Neural progenitor cell (in vitro differentiated cells): ENCODE data around the gene GRIFIN. TPM values are rescaled to one million over a fixed set of nuclear protein-coding genes. Genes with fewer than 3 reads are reported as not detected.

Source experiments
- DNase-seq: peaks from one replicate; pipeline ENCODE4 v3.0.0-alpha.2; 2016; ENCODE audit warnings: low spot score
- H2AFZ ChIP-seq: fragments of 200-600 bp; sonication (generic); replicated peaks from 2 replicates; pipeline ENCODE4 v1.6.1; 2016; ENCODE audit warnings: antibody characterized with exemption
- H3F3A ChIP-seq: fragments of 200-600 bp; sonication (generic); 2 replicates; pipeline ENCODE4 v1.6.1; 2016; ENCODE audit warnings: antibody characterized with exemption, low read depth
- H3K27ac ChIP-seq: fragments of 200-600 bp; sonication (generic); 2 replicates; pipeline ENCODE4 v1.5.1; 2016; ENCODE audit warnings: mild to moderate bottlenecking
- H3K27me3 ChIP-seq: fragments of 200-600 bp; sonication (generic); 2 replicates; pipeline ENCODE4 v1.6.1; 2016; ENCODE audit warnings: mild to moderate bottlenecking, moderate library complexity
- H3K36me3 ChIP-seq: fragments of 200-600 bp; sonication (generic); 2 replicates; pipeline ENCODE4 v1.5.1; 2016
- H3K4me1 ChIP-seq: fragments of 200-600 bp; sonication (generic); 2 replicates; pipeline ENCODE4 v1.6.1; 2016; ENCODE audit warnings: mixed run types
- H3K4me2 ChIP-seq: fragments of 200-600 bp; sonication (generic); 2 replicates; pipeline ENCODE4 v1.6.1; 2016
- H3K4me3 ChIP-seq: fragments of 200-600 bp; sonication (generic); 2 replicates; pipeline ENCODE4 v1.5.1; 2016
- H3K79me2 ChIP-seq: fragments of 200-600 bp; sonication (generic); 2 replicates; pipeline ENCODE4 v1.6.1; 2016; ENCODE audit warnings: low read depth
- H3K9ac ChIP-seq: fragments of 200-600 bp; sonication (generic); 2 replicates; pipeline ENCODE4 v1.6.1; 2016
- H3K9me3 ChIP-seq: fragments of 200-600 bp; sonication (generic); 2 replicates; pipeline ENCODE4 v1.5.1; 2016; ENCODE audit warnings: low read depth
- H4K20me1 ChIP-seq: fragments of 200-600 bp; sonication (generic); 2 replicates; pipeline ENCODE4 v1.6.1; 2016; ENCODE audit warnings: low read depth
- H3K27ac Mint-ChIP-seq: 3 replicates; pipeline ENCODE4 v1.8.0; 2021; ENCODE audit warnings: mixed read lengths
- H3K27me3 Mint-ChIP-seq: 2 replicates; pipeline ENCODE4 v1.8.0; 2022; ENCODE audit warnings: low read depth, mild to moderate bottlenecking, inconsistent platforms, moderate library complexity, mixed read lengths; ENCODE audit not compliant: insufficient read depth
- H3K36me3 Mint-ChIP-seq: 3 replicates; pipeline ENCODE4 v1.8.0; 2021; ENCODE audit warnings: mixed read lengths
- H3K4me1 Mint-ChIP-seq: 3 replicates; pipeline ENCODE4 v1.8.0; 2021; ENCODE audit warnings: mixed read lengths
- H3K4me3 Mint-ChIP-seq: 3 replicates; pipeline ENCODE4 v1.8.0; 2021; ENCODE audit warnings: mild to moderate bottlenecking, moderate library complexity, mixed read lengths
- H3K9me3 Mint-ChIP-seq: 3 replicates; pipeline ENCODE4 v1.8.0; 2020; ENCODE audit warnings: mixed read lengths
- EZH2 ChIP-seq: fragments of 200-600 bp; sonication (generic); IDR thresholded peaks from 2 replicates; pipeline ENCODE4 v1.6.1; 2017; ENCODE audit warnings: antibody characterized with exemption, mild to moderate bottlenecking, moderate library complexity
- EZH2phosphoT487 ChIP-seq: fragments of 200-600 bp; sonication (generic); IDR thresholded peaks from 2 replicates; pipeline ENCODE4 v1.6.1; 2017; ENCODE audit warnings: antibody characterized with exemption
- total RNA-seq: library from RNA; depleted of rRNA; stranded (reverse); fragments of >200 nt; gene quantifications from 2 replicates; pipeline ENCODE4 v1.2.3, GENCODE V29; 2015; ENCODE audit warnings: low replicate concordance
- TF ChIP-seq, protein P1 (sequence below): fragments of 200-600 bp; sonication (generic); IDR thresholded peaks from 2 replicates; pipeline ENCODE4 v1.5.1; 2017; ENCODE audit warnings: antibody characterized with exemption, mild to moderate bottlenecking

GRIFIN gene
- total RNA-seq, 1 donor from 2014 or later, result not detected

DNA sequence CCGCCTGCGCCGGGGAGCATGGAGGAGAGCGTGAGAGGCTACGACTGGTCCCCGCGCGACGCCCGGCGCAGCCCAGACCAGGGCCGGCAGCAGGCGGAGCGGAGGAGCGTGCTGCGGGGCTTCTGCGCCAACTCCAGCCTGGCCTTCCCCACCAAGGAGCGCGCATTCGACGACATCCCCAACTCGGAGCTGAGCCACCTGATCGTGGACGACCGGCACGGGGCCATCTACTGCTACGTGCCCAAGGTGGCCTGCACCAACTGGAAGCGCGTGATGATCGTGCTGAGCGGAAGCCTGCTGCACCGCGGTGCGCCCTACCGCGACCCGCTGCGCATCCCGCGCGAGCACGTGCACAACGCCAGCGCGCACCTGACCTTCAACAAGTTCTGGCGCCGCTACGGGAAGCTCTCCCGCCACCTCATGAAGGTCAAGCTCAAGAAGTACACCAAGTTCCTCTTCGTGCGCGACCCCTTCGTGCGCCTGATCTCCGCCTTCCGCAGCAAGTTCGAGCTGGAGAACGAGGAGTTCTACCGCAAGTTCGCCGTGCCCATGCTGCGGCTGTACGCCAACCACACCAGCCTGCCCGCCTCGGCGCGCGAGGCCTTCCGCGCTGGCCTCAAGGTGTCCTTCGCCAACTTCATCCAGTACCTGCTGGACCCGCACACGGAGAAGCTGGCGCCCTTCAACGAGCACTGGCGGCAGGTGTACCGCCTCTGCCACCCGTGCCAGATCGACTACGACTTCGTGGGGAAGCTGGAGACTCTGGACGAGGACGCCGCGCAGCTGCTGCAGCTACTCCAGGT lies 43.1 kb downstream of the GRIFIN start:
- no peaks in the 10 kb centered on the region for H3F3A ChIP-seq
- H3K4me3 ChIP-seq, result no peak overlapping the region
- no peaks in the 10 kb centered on the region for H3K4me1 ChIP-seq
- no peaks in the 10 kb centered on the region for H3K36me3 ChIP-seq
- Mint-ChIP-seq H3K27ac (no peak overlapping the region), H3K36me3 (peaks cover 37% of the 10 kb centered on the region), H3K27me3 (peaks cover 2% of the 10 kb centered on the region), H3K4me3 (no peak overlapping the region), H3K4me1 (peaks cover 2% of the 10 kb centered on the region), H3K9me3 (peaks cover 10% of the 10 kb centered on the region)
- H3K27ac ChIP-seq, result no peak overlapping the region
- DNase-seq, result no peak
- H3K9me3 ChIP-seq, result no peaks in the 10 kb centered on the region
- TF ChIP-seq, protein P1, sequence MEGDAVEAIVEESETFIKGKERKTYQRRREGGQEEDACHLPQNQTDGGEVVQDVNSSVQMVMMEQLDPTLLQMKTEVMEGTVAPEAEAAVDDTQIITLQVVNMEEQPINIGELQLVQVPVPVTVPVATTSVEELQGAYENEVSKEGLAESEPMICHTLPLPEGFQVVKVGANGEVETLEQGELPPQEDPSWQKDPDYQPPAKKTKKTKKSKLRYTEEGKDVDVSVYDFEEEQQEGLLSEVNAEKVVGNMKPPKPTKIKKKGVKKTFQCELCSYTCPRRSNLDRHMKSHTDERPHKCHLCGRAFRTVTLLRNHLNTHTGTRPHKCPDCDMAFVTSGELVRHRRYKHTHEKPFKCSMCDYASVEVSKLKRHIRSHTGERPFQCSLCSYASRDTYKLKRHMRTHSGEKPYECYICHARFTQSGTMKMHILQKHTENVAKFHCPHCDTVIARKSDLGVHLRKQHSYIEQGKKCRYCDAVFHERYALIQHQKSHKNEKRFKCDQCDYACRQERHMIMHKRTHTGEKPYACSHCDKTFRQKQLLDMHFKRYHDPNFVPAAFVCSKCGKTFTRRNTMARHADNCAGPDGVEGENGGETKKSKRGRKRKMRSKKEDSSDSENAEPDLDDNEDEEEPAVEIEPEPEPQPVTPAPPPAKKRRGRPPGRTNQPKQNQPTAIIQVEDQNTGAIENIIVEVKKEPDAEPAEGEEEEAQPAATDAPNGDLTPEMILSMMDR, result no peak
- TF ChIP-seq EZH2 (no peak), EZH2phosphoT487 (no peak)
- H4K20me1 ChIP-seq, result no peaks in the 10 kb centered on the region
- H3K9ac ChIP-seq, result no peak overlapping the region
- no peak overlapping the region for H3K4me2 ChIP-seq
- no peaks in the 10 kb centered on the region for H3K27me3 ChIP-seq
- no peak overlapping the region for H2AFZ ChIP-seq
- H3K79me2 ChIP-seq, result no peaks in the 10 kb centered on the region

DNA sequence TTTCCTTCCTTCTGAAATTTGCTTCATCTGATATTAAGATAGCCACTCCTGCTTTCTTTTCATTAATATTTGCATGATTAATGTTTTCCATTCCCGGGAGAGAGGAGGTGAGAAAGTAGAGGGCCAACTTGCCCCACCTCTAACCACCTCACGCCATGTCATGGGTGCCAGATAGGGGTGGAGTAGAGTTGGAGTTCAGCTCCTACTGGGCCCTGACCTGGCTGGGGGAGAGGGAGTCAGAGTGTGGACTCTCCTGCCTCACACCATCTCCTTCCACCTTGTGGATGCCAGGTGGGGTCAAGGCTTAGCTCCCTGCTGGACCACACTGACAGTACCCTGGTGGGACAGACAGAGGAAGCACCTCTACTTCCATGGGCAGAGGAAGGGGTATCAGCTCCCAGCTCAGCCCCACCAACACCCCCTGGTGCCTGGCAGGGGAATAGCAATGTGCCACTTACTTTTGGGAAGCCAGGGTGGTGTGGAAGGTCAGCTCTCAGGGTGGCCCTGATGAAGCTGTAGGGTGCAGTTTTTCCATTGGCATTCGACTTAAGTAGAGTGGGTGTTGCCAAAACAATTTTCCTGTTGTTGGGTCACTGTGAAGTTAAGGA lies 44.8 kb downstream of the GRIFIN start:
- H3K4me1 ChIP-seq, result no peaks in the 10 kb centered on the region
- peak; percentile 42 for DNase-seq

DNA sequence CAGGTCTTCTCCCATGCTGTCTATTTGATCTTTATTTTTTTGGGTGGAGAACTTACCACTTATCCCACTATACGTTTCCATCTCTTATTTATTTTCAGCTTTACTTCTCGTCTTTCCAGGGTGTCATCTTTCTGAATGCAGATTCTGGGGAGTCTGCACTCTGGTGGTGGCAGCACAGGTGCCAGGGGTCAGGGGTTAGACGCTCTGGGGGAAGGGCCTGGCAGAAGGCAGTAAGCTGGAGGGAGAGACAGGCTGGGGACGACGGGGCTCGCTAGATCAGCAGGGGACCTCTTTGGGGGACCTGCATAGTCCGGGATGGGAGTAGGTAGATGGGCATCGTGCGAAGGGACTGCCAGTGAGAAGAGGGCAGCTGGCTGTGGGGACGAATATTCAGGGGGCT lies 50.4 kb downstream of the GRIFIN start:
- Histone ChIP-seq H3K4me3 (no peak overlapping the region), H3K36me3 (no peaks in the 10 kb centered on the region), H3K4me1 (peaks cover 4% of the 10 kb centered on the region), H3K9ac (no peak overlapping the region), H4K20me1 (no peaks in the 10 kb centered on the region), H3K4me2 (no peak overlapping the region), H2AFZ (no peak overlapping the region), H3K27me3 (no peaks in the 10 kb centered on the region), H3K27ac (no peak overlapping the region), H3K79me2 (no peaks in the 10 kb centered on the region), H3F3A (no peaks in the 10 kb centered on the region), H3K9me3 (no peaks in the 10 kb centered on the region)
- no peak for TF ChIP-seq EZH2phosphoT487
- TF ChIP-seq EZH2, result no peak
- TF ChIP-seq, protein P1, result no peak
- peak overlapping the region; percentile 19 for H3K27ac Mint-ChIP-seq
- no peak for DNase-seq
- H3K4me1 Mint-ChIP-seq, result peaks cover 19% of the 10 kb centered on the region
- peaks cover 10% of the 10 kb centered on the region for H3K36me3 Mint-ChIP-seq
- peaks cover 5% of the 10 kb centered on the region for H3K27me3 Mint-ChIP-seq
- peaks cover 1% of the 10 kb centered on the region for H3K9me3 Mint-ChIP-seq
- H3K4me3 Mint-ChIP-seq, result no peak overlapping the region

More for the DNA sequence above, 44.8 kb downstream of the GRIFIN start:
- Mint-ChIP-seq H3K9me3 (peaks cover 10% of the 10 kb centered on the region), H3K4me3 (no peak overlapping the region), H3K36me3 (peaks cover 35% of the 10 kb centered on the region), H3K27ac (no peak overlapping the region), H3K4me1 (peaks cover 2% of the 10 kb centered on the region), H3K27me3 (peaks cover 2% of the 10 kb centered on the region)
- H3K27ac ChIP-seq, result no peak overlapping the region
- no peak overlapping the region for H3K4me2 ChIP-seq
- no peak for TF ChIP-seq EZH2
- TF ChIP-seq, protein P1, result peak; percentile 65
- no peaks in the 10 kb centered on the region for H3K36me3 ChIP-seq
- H2AFZ ChIP-seq, result no peak overlapping the region
- no peaks in the 10 kb centered on the region for H3K79me2 ChIP-seq
- H3K4me3 ChIP-seq, result no peak overlapping the region
- H3K27me3 ChIP-seq, result no peaks in the 10 kb centered on the region
- H3F3A ChIP-seq, result no peaks in the 10 kb centered on the region
- no peaks in the 10 kb centered on the region for H3K9me3 ChIP-seq
- H3K9ac ChIP-seq, result no peak overlapping the region
- no peaks in the 10 kb centered on the region for H4K20me1 ChIP-seq

Other genes starting within 250 kb of the GRIFIN start
- gene MAD1L1, start 243.5 kb downstream of the GRIFIN start, total RNA-seq, result 23.7 and 46.6 TPM in 2 replicates
- 30.6 and 34.3 TPM in 2 replicates for gene MRM2, start 234.2 kb downstream of the GRIFIN start, total RNA-seq
- 29.6 and 63.9 TPM in 2 replicates for gene NUDT1, start 234.2 kb downstream of the GRIFIN start, total RNA-seq
- gene SNX8, start 162.0 kb downstream of the GRIFIN start, total RNA-seq, result 3.6 and 15.0 TPM in 2 replicates
- 146 and 167 TPM in 2 replicates for gene EIF3B, start 121.6 kb downstream of the GRIFIN start, total RNA-seq
- gene CHST12, start 72.8 kb downstream of the GRIFIN start, total RNA-seq, result 0.43 and 7.2 TPM in 2 replicates
- gene LFNG, start 43.4 kb upstream of the GRIFIN start, total RNA-seq, result 58.0 and 177 TPM in 2 replicates
- gene BRAT1, start 79.1 kb upstream of the GRIFIN start, total RNA-seq, result 9.3 and 52.2 TPM in 2 replicates
- 4.6 and 10.1 TPM in 2 replicates for gene IQCE, start 82.6 kb upstream of the GRIFIN start, total RNA-seq
- 13.2 and 60.0 TPM in 2 replicates for gene TTYH3, start 155.6 kb upstream of the GRIFIN start, total RNA-seq
- gene AMZ1, start 211.8 kb upstream of the GRIFIN start, total RNA-seq, result 0.09 TPM in 1 of 2 replicates, not detected in the other